Neural cell (in vitro differentiated cells): ENCODE measurements around the gene PRKG1.

ENCODE experiments used
- EP300 ChIP-seq: fragments of 450-650 bp; conservative IDR thresholded peaks from 2 replicates; pipeline ENCODE4 v1.6.1; 2014; ENCODE audit warnings: antibody characterized with exemption, mild to moderate bottlenecking, moderate library complexity; ENCODE audit not compliant: poor library complexity, severe bottlenecking
- EZH2 ChIP-seq: fragments of 200-600, 300-800 bp; shearing (Covaris generic), sonication (generic); IDR thresholded peaks from 2 replicates; pipeline ENCODE4 v1.6.1; 2014; ENCODE audit warnings: antibody characterized with exemption, low read length, borderline replicate concordance, mild to moderate bottlenecking; ENCODE audit not compliant: insufficient read depth, poor library complexity, severe bottlenecking
- RAD21 ChIP-seq: fragments of 450-650 bp; conservative IDR thresholded peaks from 2 replicates; pipeline ENCODE4 v1.6.1; 2014; ENCODE audit warnings: antibody characterized with exemption, mild to moderate bottlenecking, moderate library complexity
- SMC3 ChIP-seq: fragments of 450-650 bp; conservative IDR thresholded peaks from 2 replicates; pipeline ENCODE4 v1.6.1; 2014; ENCODE audit warnings: antibody characterized with exemption, mild to moderate bottlenecking, moderate library complexity; ENCODE audit not compliant: poor library complexity
- TF ChIP-seq, protein P1 (sequence below): fragments of 450-650 bp; IDR thresholded peaks from 2 replicates; pipeline ENCODE4 v1.5.1; 2014; ENCODE audit warnings: antibody characterized with exemption, mild to moderate bottlenecking, moderate library complexity; ENCODE audit not compliant: poor library complexity, severe bottlenecking

DNA sequence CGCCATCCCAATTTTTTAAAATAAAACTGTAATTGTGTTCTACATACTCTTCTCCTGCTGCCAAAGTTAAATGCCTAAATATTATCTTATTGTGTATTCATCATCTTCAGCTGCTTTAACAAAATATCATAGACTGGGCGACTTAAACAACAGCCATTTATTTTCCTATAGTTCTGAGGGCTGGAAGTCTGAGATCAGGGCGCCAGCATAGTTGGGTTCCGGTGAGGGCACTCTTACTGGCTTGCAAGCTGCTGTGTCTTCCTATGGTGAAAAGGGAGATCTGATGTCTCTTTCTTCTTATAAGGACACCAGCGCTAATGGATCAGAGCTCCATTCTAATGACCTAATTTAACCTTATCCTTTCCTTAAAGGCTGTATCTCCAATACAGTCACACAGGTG, 594.8 kb downstream of the PRKG1 start:
- TF ChIP-seq, protein P1, sequence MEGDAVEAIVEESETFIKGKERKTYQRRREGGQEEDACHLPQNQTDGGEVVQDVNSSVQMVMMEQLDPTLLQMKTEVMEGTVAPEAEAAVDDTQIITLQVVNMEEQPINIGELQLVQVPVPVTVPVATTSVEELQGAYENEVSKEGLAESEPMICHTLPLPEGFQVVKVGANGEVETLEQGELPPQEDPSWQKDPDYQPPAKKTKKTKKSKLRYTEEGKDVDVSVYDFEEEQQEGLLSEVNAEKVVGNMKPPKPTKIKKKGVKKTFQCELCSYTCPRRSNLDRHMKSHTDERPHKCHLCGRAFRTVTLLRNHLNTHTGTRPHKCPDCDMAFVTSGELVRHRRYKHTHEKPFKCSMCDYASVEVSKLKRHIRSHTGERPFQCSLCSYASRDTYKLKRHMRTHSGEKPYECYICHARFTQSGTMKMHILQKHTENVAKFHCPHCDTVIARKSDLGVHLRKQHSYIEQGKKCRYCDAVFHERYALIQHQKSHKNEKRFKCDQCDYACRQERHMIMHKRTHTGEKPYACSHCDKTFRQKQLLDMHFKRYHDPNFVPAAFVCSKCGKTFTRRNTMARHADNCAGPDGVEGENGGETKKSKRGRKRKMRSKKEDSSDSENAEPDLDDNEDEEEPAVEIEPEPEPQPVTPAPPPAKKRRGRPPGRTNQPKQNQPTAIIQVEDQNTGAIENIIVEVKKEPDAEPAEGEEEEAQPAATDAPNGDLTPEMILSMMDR, result no peak
- TF ChIP-seq RAD21 (no peak), EZH2 (no peak), EP300 (no peak), SMC3 (no peak)
